ENCODE results near the gene SFPQ.

DNA sequence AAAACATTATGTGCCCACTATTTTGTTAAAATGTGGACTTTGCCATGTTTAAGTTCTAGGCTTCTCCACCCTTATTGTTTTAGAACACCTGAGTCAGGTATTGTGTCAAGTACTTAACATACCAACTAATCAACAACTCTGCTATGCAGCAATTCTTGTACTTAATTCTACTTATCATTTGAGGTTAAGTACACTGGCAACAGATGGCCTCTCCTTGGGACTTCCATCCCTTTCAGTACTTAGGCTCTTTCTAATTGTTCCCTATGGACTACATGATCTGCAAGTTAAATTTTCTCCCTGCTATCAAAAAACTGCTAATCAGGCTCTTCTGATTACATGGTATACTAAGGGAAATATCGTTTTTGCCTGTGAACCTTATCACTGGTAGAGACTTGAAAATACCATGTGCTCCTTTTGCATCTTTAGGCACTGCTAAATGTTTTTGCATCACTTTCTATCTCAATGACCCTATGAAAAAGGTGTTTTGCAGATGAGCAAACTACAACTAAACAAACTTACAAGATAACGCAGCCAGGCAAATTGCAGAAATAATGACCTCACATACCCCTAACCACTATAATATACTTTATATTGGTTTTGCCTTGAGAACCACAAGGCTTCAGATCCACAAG lies 18.9 kb downstream of the SFPQ start:
- TF ChIP-seq, protein P1, sequence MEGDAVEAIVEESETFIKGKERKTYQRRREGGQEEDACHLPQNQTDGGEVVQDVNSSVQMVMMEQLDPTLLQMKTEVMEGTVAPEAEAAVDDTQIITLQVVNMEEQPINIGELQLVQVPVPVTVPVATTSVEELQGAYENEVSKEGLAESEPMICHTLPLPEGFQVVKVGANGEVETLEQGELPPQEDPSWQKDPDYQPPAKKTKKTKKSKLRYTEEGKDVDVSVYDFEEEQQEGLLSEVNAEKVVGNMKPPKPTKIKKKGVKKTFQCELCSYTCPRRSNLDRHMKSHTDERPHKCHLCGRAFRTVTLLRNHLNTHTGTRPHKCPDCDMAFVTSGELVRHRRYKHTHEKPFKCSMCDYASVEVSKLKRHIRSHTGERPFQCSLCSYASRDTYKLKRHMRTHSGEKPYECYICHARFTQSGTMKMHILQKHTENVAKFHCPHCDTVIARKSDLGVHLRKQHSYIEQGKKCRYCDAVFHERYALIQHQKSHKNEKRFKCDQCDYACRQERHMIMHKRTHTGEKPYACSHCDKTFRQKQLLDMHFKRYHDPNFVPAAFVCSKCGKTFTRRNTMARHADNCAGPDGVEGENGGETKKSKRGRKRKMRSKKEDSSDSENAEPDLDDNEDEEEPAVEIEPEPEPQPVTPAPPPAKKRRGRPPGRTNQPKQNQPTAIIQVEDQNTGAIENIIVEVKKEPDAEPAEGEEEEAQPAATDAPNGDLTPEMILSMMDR (IDR thresholded peaks at IDR 0.05; ENCODE audit: borderline replicate concordance, extremely low read depth, low read length, poor library complexity, severe bottlenecking) = no peak
- TF ChIP-seq EZH2 (IDR thresholded peaks at IDR 0.05; ENCODE audit: borderline replicate concordance, low read depth, low read length, severe bottlenecking) = no peak

All from DND-41 (cell line).